CD4-positive, alpha-beta T cell treated with Interleukin-15 for 4 hours (primary cell): ENCODE measurements around the gene SSR4.

Experiments
- DNase-seq: peaks from one replicate; pipeline ENCODE4 v3.0.0-alpha.2; 2020; ENCODE audit warnings: low spot score

The SSR4 gene

DNA sequence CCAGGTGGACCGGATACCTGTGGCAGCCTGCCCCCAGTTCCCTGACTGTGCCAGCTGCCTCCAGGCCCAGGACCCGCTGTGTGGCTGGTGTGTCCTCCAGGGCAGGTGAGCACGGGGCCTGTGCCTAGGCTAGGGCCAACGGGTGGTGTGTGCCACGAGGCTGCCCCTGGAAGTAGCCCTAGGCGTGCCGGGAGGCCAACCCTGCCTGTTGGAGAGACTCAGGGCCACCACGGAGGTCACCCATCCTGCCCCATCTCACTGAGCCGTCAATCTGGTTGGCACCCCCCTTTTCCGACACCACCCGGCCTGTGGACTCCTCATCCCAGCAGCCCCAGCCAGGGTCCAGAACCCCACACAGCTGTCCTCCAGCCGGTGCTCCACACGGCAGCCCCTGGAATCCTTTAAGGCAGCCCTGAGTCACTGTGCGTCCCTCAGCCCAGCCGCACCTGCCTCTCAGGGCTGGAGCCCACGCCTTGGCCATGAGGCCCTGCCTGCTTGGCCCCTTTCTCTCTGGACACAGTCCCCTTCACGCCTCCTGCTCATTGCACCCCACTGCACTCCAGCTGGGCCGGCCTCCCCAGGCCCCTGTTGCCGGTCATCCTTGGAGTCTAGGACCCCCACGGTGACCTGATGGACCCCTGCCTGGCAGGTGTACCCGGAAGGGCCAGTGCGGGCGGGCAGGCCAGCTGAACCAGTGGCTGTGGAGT lies 25.2 kb upstream of the SSR4 start:
- no peak for DNase-seq

DNA sequence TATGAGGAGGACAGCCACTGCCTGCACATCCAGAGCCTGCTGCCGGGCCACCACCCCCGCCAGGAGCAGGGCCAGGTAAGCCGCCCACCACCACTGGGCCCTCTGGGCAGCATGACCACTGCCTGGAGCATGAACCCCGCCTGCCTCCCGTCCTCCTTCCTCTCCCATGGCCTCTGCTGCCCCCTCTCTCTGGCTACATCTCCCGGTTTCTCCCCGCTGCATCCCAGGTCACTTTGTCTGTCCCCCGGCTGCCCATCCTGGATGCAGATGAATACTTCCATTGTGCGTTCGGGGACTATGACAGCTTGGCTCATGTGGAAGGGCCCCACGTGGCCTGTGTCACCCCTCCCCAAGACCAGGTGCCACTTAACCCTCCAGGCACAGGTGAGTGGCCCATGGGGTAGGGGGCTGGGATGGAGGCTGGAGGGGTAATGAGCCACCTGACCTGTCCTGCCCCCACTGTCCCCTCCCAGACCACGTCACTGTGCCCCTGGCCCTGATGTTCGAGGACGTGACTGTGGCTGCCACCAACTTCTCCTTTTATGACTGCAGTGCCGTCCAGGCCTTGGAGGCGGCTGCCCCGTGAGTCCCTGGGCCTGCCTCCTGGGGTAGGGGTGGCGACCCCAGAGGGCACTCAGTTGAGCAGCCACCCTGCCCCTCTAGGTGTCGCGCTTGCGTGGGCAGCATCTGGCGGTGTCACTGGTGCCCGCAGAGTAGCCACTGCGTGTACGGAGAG lies 24.4 kb upstream of the SSR4 start:
- DNase-seq = no peak

DNA sequence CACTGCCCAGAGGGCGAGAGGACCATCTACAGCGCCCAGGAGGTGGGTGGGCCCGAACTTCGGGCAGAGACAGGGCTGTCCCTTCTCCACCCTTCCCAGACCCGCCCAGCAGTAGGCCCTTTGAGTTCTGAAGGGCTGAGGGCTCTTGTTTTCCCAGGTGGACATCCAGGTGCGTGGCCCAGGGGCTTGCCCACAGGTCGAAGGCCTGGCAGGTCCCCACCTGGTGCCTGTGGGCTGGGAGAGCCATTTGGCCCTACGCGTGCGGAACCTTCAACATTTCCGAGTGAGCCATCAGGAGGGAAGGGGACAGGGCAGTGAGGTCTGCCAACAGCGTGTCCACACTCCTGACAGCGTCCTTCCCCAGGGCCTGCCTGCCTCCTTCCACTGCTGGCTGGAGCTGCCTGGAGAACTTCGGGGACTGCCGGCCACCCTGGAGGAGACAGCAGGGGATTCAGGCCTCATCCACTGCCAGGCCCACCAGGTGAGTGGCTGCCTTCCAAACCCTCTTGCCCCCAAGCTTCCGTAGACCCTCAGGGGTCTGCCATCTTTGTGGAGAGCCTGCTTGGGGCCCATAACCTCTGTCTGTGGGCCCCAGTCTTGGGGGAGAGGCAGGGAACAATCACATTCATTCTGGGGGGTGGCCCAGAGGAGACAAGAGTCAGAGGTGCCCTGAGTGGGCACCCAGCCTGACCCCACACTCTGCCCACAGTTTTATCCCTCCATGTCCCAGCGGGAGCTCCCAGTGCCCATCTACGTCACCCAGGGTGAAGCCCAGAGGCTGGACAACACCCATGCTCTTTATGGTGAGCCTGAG lies 23.7 kb upstream of the SSR4 start:
- no peak for DNase-seq

DNA sequence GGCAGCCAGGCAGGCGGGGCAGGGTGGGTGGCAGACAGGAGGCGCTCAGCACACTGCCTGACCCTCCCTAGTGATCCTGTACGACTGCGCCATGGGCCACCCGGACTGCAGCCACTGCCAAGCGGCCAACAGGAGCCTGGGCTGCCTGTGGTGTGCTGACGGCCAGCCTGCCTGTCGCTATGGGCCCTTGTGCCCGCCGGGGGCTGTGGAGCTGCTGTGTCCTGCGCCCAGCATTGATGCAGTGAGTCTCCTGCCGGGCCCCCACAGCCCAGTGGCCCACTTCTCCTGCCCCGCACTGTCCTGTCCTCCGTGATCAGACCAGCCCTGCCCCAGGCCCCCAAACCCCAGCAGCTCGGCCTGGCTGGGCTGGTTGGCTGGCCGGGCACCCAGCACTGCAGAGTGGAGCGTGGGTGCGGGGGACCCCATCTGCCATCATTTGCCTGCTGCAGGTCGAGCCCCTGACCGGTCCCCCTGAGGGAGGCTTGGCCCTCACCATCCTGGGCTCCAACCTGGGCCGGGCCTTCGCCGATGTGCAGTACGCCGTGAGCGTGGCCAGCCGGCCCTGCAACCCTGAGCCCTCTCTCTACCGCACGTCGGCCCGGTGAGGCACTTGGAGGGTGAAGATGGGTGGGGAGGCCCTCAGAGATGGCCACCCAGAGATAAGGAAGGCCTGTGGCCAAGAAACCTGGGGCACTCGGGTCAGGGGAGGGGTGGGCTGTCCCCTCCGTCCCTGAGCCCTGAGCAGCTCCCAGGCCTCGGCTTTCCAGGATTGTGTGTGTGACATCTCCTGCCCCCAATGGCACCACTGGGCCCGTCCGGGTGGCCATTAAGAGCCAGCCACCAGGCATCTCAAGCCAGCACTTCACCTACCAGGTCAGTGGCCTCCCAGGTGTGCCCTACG lies 22.8 kb upstream of the SSR4 start:
- DNase-seq = no peak

DNA sequence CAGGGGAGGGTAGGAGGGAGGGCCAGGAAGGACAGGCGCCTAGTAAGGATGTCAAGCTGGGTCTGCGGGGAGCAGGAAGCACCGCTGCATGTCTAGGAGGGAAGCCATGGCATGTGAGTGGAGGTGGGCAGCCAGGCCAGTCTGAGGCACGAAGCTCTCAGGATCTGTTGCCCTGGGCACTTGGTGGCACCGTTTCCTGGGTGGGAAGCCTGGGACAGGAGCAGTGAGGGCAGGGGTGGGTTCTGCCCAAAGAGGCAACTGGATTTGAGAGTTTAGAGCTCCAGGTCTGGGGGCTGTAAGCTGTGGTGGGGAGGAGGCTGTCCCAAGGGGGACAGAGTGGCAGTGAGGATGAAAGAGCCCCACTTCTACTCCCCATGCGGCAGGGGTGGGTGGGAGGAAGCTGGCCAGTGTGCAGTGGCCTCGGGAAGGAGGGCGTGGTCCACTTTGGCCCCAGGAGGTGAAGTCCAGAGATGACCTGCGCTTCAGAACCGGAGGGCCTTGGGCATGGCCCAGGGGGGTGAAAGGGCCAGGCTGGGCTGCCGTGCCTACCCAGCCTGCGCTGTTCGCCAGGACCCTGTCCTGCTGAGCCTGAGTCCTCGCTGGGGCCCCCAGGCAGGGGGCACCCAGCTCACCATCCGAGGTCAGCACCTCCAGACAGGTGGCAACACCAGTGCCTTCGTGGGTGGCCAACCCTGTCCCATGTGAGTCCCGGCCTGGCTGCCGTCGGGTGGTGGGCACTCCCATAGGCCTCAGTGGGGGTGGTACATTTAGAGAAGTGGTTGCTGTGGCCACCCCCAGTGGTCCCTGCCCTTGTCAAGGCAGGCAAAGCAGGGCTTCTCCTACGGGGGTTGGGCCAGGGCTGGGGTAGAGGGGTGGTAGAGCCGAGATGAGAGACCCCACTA lies 21.9 kb upstream of the SSR4 start:
- DNase-seq = no peak

DNA sequence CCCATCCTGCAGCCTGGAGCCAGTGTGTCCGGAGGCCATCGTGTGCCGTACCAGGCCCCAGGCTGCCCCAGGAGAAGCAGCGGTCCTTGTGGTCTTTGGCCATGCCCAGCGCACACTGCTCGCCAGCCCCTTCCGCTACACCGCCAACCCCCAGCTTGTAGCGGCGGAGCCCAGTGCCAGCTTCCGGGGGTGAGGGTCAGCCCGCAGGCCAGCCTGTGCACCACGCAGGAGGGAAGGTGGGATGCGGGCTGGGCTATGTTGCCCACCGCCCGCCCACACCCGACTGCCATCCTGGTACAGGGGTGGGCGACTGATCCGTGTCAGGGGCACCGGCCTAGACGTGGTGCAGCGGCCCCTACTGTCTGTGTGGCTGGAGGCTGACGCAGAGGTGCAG lies 21.3 kb upstream of the SSR4 start:
- no peak for DNase-seq

DNA sequence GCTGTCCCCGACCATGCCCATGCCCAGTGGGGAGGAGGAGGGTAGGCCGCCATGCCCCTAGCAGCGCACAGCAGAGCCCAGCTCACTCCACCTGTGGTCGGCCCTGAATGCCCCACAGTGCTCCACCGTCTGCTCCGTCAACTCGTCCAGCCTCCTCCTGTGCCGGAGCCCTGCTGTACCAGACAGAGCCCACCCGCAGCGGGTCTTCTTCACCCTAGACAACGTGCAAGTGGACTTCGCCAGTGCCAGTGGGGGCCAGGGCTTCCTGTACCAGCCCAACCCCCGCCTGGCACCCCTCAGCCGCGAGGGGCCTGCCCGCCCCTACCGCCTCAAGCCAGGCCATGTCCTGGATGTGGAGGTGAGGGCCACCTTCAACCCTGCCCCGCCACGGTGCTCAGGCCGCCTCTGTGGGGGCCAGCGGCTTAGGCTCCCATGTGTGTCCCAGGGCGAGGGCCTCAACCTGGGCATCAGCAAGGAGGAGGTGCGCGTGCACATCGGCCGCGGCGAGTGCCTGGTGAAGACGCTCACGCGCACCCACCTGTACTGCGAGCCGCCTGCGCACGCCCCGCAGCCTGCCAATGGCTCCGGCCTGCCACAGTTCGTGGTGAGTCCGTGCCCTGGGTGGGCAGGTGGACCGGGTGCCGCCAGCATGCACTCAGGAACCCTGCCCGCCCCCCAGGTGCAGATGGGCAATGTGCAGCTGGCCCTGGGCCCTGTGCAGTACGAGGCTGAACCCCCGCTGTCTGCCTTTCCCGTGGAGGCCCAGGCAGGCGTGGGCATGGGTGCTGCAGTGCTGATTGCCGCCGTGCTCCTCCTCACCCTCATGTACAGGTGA lies 20.5 kb upstream of the SSR4 start:
- DNase-seq = no peak

DNA sequence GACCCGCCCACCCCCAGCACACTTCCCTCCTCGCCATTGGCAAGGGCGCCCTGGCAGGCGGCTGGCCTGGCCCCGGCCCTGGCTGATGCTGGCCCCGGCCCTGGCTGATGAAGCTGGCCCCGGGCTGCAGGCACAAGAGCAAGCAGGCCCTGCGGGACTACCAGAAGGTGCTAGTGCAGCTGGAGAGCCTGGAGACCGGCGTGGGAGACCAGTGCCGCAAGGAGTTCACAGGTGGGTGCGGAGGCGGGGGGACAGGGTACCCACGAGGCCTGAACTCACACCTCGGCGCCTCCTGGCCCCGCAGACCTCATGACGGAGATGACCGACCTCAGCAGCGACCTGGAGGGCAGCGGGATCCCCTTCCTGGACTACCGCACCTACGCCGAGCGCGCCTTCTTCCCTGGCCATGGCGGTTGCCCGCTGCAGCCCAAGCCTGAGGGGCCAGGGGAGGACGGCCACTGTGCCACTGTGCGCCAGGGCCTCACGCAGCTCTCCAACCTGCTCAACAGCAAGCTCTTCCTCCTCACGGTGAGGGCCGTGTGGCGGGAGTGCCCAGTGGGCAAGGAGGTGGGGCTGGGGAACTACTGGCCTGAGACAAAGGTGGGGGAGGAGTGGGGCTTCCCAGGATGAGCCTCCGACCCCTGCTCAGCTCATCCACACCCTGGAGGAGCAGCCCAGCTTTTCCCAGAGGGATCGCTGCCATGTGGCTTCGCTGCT lies 19.7 kb upstream of the SSR4 start:
- DNase-seq = no peak

DNA sequence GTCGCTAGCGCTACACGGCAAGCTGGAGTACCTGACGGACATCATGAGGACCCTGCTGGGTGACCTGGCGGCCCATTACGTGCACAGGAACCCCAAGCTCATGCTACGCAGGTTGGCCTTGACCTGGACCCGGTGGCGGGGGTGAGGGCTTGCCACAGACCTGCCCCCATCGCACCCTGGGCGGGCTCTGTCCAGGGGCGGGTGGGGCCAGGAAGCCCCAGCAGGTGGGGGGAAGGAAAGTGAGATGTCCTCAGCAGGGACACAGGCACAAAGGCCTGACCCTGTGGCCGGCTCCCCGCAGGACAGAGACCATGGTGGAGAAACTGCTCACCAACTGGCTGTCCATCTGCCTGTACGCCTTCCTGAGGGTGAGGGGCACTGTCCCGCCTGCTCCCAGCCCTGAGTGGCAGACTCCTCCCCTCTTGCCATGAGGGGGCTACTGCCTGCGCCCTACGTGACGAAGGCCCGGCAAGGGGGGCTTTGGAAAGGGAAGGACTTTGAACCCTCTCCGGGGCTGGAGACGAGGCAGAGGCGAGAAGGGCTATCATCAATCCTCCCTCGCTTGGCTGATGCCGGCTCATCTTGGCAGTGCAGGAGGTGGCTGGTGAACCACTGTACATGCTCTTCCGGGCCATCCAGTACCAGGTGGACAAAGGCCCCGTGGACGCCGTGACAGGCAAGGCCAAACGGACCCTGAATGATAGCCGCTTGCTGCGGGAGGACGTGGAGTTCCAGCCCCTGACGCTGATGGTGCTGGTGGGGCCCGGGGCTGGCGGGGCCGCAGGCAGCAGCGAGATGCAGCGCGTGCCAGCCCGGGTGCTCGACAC lies 19.0 kb upstream of the SSR4 start:
- no peak for DNase-seq

DNA sequence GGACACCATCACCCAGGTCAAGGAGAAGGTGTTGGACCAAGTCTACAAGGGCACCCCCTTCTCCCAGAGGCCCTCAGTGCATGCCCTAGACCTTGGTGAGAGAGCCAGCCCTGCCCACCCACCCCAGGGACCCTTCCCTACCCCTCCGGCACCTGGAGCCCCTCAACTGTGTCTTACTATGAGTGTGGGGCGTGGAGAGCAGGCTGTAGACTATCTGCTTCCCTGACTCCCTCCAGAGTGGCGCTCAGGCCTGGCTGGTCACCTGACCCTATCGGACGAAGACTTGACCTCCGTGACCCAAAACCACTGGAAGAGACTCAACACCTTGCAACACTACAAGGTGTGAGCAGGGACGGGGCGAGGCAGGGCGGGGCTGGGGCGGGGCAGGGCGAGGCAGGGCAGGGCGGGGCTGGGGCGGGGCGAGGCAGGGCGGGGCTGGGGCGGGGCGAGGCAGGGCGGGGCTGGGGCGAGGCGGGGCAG lies 18.3 kb upstream of the SSR4 start:
- no peak for DNase-seq

DNA sequence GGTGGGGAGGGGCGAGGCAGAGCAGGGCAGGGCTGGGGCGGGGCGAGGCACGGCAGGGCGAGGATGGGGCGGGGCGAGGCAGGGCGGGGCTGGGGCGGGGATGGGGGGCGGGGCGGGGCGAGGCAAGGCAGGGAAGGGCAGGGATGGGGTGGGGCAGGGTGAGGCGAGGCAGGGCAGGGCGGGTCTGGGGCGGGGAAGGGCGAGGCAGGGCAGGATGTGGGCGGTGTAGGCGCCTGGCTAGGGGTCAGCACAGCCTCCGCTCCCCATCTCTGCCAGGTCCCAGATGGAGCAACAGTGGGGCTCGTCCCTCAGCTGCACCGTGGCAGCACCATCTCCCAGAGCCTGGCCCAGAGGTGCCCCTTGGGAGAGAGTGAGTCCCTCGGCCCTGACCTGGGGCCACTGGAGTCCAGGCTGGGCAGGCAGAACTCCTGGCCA lies 17.8 kb upstream of the SSR4 start:
- no peak for DNase-seq

DNA sequence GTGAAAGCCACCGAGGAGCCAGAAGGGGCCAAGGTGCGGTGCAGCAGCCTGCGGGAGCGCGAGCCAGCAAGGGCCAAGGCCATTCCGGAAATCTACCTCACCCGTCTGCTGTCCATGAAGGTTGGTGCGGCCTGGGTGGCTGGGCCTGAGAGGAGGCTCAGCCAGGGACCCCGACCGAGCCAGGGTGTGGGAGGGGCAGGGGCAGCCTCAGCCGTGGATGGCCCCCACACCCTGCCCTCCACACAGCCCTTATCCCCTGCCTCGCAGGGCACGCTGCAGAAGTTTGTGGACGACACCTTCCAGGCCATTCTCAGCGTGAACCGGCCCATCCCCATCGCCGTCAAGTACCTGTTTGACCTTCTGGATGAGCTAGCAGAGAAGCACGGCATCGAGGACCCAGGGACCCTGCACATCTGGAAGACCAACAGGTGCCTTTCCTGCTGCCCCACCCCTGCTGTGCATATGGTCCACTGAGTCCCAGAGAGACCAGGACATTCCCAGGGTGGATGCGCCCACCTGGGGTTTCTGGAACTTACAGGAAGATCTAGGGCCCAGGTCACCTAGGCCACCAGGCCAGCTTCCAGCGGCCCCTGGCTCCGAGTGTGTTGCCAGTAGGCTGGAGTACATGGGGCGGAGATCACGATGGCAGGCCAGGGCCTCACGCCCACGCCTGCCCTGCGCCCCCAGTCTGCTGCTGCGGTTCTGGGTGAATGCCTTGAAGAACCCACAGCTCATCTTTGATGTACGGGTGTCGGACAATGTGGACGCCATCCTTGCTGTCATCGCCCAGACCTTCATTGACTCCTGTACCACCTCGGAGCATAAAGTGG lies 17.0 kb upstream of the SSR4 start:
- no peak for DNase-seq

DNA sequence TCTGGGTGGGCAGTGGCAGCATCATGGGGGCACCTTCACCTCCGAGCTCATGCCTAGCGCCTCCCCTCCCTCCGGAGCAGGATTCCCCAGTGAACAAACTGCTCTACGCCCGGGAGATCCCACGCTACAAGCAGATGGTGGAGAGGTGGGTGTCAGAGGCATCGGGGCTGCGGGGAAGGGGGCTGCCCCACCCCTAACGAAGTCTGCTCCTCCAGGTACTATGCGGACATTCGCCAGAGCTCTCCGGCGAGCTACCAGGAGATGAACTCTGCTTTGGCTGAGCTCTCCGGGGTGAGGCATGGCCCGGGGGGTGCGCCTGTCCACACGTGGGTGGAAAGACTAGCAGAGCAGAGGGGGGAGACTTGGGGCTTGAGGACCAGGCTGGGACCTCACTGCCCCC lies 16.3 kb upstream of the SSR4 start:
- DNase-seq = no peak

DNA sequence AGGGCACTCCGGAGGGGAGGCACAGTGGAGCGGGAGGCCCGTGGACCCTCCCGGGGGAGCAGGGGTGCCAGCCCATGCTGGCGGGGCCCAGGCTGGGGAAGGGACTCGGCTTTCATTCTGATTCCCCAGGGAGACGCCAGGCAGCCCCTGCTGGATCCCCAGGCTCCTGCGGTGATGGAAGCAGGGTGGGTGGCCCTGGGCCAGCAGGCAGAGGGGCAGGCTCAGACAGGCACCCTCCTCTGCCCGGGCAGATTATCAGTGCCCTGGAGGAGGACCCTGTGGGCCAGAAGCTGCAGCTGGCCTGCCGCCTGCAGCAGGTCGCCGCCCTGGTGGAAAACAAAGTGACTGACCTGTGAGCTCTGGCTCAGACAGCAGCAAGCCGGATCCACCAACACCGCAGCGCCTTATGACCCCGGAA lies 15.8 kb upstream of the SSR4 start:
- no peak for DNase-seq

DNA sequence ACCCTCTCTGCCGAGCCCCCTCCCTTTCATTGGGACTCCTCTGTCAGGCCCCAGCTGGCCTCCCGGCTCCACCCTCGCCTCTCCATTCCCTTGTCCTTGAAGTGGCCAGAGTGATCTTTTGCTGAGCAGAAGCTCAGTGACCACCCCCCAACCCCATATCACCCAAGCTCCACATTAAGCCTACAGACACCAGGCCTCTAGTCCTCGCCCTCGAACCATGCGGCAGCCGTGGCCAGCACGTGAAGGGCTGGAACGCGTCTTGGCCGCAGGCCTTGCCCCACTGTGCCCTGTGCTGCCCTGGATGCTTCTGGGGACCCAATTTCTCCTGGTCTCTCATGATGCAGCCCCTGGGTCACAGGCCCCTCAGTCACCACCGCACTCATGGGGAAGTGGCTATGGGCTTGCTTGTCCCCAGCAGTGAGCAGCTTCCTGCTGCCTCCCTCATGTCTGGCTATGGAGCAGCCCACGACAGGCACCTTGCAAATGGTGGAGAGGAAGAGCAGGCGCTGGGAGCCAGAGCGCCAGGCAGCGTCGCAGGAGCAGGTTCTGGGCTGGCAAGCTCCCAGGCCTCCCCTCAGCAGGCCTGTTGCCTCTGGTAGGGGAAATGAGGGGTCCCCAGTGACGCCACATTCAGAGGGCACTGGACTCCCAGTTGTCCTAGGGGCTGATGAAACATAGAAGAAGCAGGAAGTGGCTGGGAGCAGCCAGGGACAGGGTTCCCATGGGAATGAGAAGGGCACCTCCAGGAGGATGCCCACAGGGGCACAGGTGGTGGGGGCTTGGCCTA lies 14.4 kb upstream of the SSR4 start:
- DNase-seq = no peak

DNA sequence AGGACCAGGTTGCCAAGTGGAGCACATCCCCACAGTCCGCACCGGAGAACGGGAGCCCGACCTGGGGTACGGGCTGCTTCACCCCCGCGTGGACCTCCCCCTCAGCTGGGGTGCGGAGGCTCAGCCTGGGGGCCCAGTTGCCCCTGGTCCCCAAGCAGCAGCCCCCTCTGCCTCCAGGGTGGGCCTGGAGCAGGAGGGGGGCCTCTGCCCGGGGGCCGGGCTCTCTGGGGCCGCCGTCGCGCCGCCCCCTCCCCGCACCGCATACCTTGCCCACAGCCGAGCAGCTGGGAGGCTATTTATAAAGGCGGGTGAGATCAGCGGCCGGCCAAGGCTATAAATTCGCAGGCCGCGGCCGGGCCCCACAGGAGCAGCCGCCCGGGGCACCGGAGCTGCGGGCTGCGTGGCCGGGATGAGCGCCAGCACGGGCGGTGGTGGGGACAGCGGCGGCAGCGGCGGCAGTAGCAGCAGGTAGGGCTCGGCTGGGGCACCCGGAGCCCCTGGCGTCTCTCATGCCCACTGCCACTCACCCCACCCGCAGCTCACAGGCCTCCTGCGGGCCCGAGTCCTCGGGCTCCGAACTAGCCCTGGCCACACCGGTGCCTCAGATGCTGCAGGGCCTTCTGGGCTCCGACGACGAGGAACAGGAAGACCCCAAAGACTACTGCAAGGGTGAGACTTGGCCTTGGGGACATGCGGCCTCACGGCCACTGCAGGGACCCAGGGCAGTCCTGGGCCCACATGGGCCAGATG lies 13.6 kb upstream of the SSR4 start, which contains the start of gene SRPK3:
SRPK3 (plus strand) TSS at position 364 of the 750 bp plus-strand sequence; CDS start at position 410, 46 bp downstream.
- DNase-seq = no peak
